GM12878 (cell line): ENCODE results near the gene POMP. TPM values are rescaled to one million over a fixed set of nuclear protein-coding genes. Genes with fewer than 3 reads are reported as not detected.

Experiments used
- ATF7 ChIP-seq: fragments of 450-650 bp; IDR thresholded peaks from 2 replicates; pipeline ENCODE4 v1.6.1; 2016; ENCODE audit warnings: low read depth, mild to moderate bottlenecking
- ELK1 ChIP-seq: IDR thresholded peaks from 2 replicates; pipeline ENCODE4 v1.6.1; 2012; ENCODE audit warnings: low read depth, low read length, improper control_type of control experiment
- HCFC1 ChIP-seq: fragments of 150-350 bp; IDR thresholded peaks from 2 replicates; pipeline ENCODE4 v1.6.1; 2014; ENCODE audit warnings: low read length
- IRF3 ChIP-seq: fragments of 450-650 bp; IDR thresholded peaks from 2 replicates; pipeline ENCODE4 v1.6.1; 2014; ENCODE audit warnings: mild to moderate bottlenecking
- JUND ChIP-seq: IDR thresholded peaks from 2 replicates; pipeline ENCODE4 v1.6.1; 2012; ENCODE audit warnings: low read depth, mild to moderate bottlenecking, low read length, improper control_type of control experiment, moderate library complexity
- MYB ChIP-seq: fragments of 150-350 bp; IDR thresholded peaks from 2 replicates; pipeline ENCODE4 v1.6.1; 2014; ENCODE audit warnings: mild to moderate bottlenecking, low read depth, low read length, borderline replicate concordance
- NFYB ChIP-seq: IDR thresholded peaks from 2 replicates; pipeline ENCODE4 v1.6.1; 2011; ENCODE audit warnings: low read depth, mild to moderate bottlenecking, low read length, improper control_type of control experiment, moderate library complexity; ENCODE audit not compliant: insufficient read depth
- NR2F1 ChIP-seq: fragments of 450-650 bp; conservative IDR thresholded peaks from 2 replicates; pipeline ENCODE4 v1.6.1; 2017; ENCODE audit warnings: mild to moderate bottlenecking
- PAX8 ChIP-seq: fragments of 450-650 bp; IDR thresholded peaks from 2 replicates; pipeline ENCODE4 v1.6.1; 2017; ENCODE audit warnings: mild to moderate bottlenecking, moderate library complexity
- PML ChIP-seq: IDR thresholded peaks from 2 replicates; pipeline ENCODE4 v1.6.1; 2012; ENCODE audit warnings: low read length, inconsistent platforms
- POLR2AphosphoS5 ChIP-seq: IDR thresholded peaks from 2 replicates; pipeline ENCODE4 v1.6.1; 2011; ENCODE audit warnings: mild to moderate bottlenecking, low read length, inconsistent platforms
- RAD21 ChIP-seq: IDR thresholded peaks from 2 replicates; pipeline ENCODE4 v1.6.1; 2011; ENCODE audit warnings: mild to moderate bottlenecking, low read depth, low read length, moderate library complexity; ENCODE audit not compliant: insufficient read depth
- RELB ChIP-seq: fragments of 450-650 bp; IDR thresholded peaks from 2 replicates; pipeline ENCODE4 v1.6.1; 2017; ENCODE audit warnings: low read depth, mild to moderate bottlenecking, moderate library complexity
- SP1 ChIP-seq: IDR thresholded peaks from one replicate; pipeline ENCODE4 v1.6.1; 2011; ENCODE audit warnings: low read depth, low read length
- STAT1 ChIP-seq: fragments of 450-650 bp; conservative IDR thresholded peaks from 2 replicates; pipeline ENCODE4 v1.6.1; 2014; ENCODE audit warnings: antibody characterized with exemption, mild to moderate bottlenecking
- TAF1 ChIP-seq: IDR thresholded peaks from 2 replicates; pipeline ENCODE4 v1.6.1; 2011; ENCODE audit warnings: mild to moderate bottlenecking, low read depth, low read length, borderline replicate concordance
- YBX1 ChIP-seq: fragments of 450-650 bp; IDR thresholded peaks from 2 replicates; pipeline ENCODE4 v1.6.1; 2016; ENCODE audit warnings: antibody characterized with exemption
- YY1 ChIP-seq: IDR thresholded peaks from 2 replicates; pipeline ENCODE4 v1.6.1; 2011; ENCODE audit warnings: low read depth, mild to moderate bottlenecking, low read length
- ZBTB11 ChIP-seq: fragments of 450-650 bp; formaldehyde crosslinking; IDR thresholded peaks from 2 replicates; pipeline ENCODE4 v1.5.0; 2022; ENCODE audit warnings: mild to moderate bottlenecking, missing genetic modification characterization
- ZBTB4 ChIP-seq: fragments of 450-650 bp; formaldehyde crosslinking; IDR thresholded peaks from 2 replicates; pipeline ENCODE4 v1.4.0; 2022; ENCODE audit warnings: mild to moderate bottlenecking, moderate library complexity
- ZNF384 ChIP-seq: IDR thresholded peaks from 2 replicates; pipeline ENCODE4 v1.6.1; 2012; ENCODE audit warnings: low read depth, mild to moderate bottlenecking, low read length, improper control_type of control experiment, borderline replicate concordance
- polyA plus RNA-seq, 11 experiments: library from polyadenylated mRNA; depleted of rRNA in 4 of 11; unstranded in 6 of 11; stranded (reverse) in 5 of 11; fragments of >200 nt; fragmentation: Nextera tagmentation in 4 of 11; fragmentation: Illumina TruSeq in 1 of 11; extraction: Ambion mirVana in 4 of 11; extraction: Trizol in 1 of 11; gene quantifications; 1 replicate in 1 of 11; 2 replicates in 10 of 11; pipeline versions ENCODE4 v1.2.1 to v1.2.3, GENCODE V29; 2011 to 2016; ENCODE audit warnings: inconsistent platforms in 2 of 11, missing spikeins in 2 of 11, low read depth in 1 of 11
- total RNA-seq, 4 experiments: library from RNA; depleted of rRNA in 3 of 4; stranded (reverse); fragments of >200 nt in 3 of 4; fragmentation: Illumina TruSeq in 1 of 4; extraction: Trizol in 1 of 4; gene quantifications; 2 replicates each; pipeline versions ENCODE4 v1.2.1 to v1.2.3, GENCODE V29; 2013 to 2021

POMP gene
- total and polyA plus RNA-seq, 10 of the 15 experiments (the other 5 are each of a cell fraction or from before 2014, with no cell fraction given) = 90.4 to 668 (median 144) TPM

GRCh38 chr13:28718543-28719226 lies 59.8 kb downstream of the POMP start, which contains the start of gene SLC46A3 (continued):
- no peak for TF ChIP-seq ZBTB11
- no peak for TF ChIP-seq YBX1
- TF ChIP-seq PML = no peak
- TF ChIP-seq TAF1 = 0 out of 2 replicates have a peak, but pooled peaks have one; percentile 45
- no peak for TF ChIP-seq JUND
- TF ChIP-seq RAD21 = no peak
- TF ChIP-seq STAT1 = no peak
- TF ChIP-seq SP1 = peak; percentile 98
- no peak for TF ChIP-seq ATF7
- TF ChIP-seq POLR2AphosphoS5 = no peak
- TF ChIP-seq MYB = no peak
- TF ChIP-seq NFYB = peak; percentile 93
- 0 out of 2 replicates have a peak, but pooled peaks have one; percentile 16 for TF ChIP-seq ZNF384
- no peak for TF ChIP-seq RELB
- no peak for TF ChIP-seq HCFC1
- no peak for TF ChIP-seq ZBTB4 (CRISPR knock-in tag)
- TF ChIP-seq YY1 = peak; percentile 13; the same call in 1 of the 2 replicates
- TF ChIP-seq IRF3 = peak; percentile 85
- peak; percentile 53; the same call in 1 of the 2 replicates for TF ChIP-seq NR2F1
- TF ChIP-seq PAX8 = no peak
- no peak for TF ChIP-seq ELK1
